SIG-M5 treated with dmso at 0.1 percent for 504 hours (cell line): ENCODE data around the gene ITGAL.

Experiments used
- DNase-seq: peaks from one replicate; lab custom pipeline; 2025; ENCODE audit not compliant: unreplicated experiment; lab: John Stamatoyannopoulos, UW

Gene ITGAL

DNA sequence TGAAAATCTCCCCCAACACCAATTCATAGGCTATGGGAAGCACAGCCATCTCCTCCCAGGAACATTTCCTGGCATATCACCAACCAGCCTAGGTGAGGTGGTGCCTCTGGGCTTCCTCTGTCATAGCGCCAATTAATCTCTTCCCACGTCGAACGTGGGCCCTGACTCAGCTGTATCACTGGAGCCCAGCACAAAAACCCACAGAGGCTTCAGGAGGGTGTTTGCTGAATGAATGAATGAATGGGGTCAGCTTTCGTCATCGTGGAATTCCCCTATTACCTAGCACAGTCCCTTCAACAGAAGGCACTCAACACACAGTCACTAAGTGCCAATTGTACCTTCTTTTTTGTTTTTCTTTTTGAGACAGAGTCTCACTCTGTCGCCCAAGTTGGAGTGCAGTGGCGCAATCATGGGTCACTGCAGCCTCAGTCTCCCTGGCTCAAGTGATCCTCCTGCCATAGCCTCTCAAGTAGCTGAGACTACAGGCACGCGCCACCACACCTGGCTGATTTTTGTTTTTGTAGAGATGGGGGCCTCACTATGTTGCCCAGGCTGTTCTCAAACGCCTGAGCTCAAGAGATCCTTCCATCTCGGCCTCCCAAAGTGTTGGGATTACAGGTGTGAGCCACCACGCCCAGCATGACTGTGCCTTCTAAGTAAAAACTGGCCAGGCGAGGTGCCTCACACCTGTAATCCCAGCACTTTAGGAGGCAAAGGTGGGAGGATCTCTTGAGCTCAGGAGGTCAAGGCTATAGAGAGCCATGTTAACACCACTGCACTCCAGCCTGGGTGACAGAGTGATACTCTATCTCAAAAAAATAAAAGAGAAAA is 94.8 kb downstream of the ITGAL start:
- no peak for DNase-seq

- DNase-seq = peak; percentile 95
Observed at GRCh38 chr16:30567991-30568638, 95.6 kb downstream of the ITGAL start.

- no peak for DNase-seq
Observed at GRCh38 chr16:30569281-30569680, 96.7 kb downstream of the ITGAL start.

- DNase-seq = no peak
Observed at GRCh38 chr16:30569746-30570635, 97.4 kb downstream of the ITGAL start.

DNA sequence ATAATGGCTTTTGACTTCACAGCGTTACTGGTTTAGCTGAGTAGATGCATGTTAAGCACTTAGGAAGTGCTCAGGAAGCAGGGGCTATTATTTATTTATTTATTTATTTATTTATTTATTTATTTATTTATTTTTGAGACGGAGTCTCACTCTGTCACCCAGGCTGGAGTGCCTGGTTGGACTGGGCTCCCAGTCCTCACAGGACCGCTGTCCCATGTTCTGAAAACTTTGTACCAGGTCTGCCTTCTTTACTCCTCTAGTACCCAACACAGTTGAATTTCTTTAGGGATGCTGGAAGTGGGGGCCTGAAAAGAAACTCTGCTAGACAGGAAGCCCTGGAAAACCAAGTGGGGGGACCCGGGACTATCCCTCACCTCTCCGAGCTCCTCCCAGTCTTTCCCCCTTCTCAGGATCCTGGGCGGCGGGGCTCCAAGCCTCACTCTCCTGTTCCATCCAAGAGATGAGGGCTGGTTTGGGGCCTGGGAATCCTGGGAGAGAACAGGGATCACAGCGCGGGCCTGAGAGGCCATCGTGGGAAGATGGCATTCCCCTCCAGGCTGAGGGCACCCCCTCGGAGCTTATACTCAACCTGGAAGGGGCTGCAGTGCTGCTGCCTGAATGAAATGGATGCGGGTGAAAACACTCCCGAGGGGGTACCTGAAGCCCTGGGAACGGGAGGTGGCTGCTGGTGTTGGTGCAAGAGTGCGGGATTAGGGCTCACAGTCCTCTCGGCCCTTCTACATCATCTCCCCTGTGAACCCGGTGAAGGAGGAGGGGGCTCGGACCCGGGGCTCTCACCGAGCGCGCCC is 98.3 kb downstream of the ITGAL start:
- no peak for DNase-seq

- peak; percentile 99 for DNase-seq
Observed at GRCh38 chr16:30571445-30572322, 99.1 kb downstream of the ITGAL start, which contains the start of gene ZNF688. ZNF688 (minus strand) TSS chr16:30571714; CDS start chr16:30571629, 85 bp downstream.
